Measurements from ENCODE around the gene CPVL. TPM values are rescaled to one million over a fixed set of nuclear protein-coding genes. Genes with fewer than 3 reads are reported as not detected.
A peak's percentile ranks its signal among the peaks of the same experiment; 100 is the strongest.

The CPVL gene
- total and polyA plus RNA-seq, 2 experiments from 2014 or later = 31.9 to 37.8 TPM

GRCh38 chr7:29156907-29157452, 10.6 kb upstream of the CPVL start:
- ATAC-seq = peak; percentile 58

More at GRCh38 chr7:29156907-29157452, 10.6 kb upstream of the CPVL start:
- Histone ChIP-seq H4K20me1 (replicated peaks; ENCODE audit: insufficient read depth) (no peaks in the 10 kb centered on the region), H3F3A (replicated peaks; ENCODE audit: low read depth) (no peaks in the 10 kb centered on the region), H3K27ac (ENCODE audit: low read depth) (no peak overlapping the region), H3K36me3 (ENCODE audit: insufficient read depth) (no peaks in the 10 kb centered on the region), H2AFZ (no peak overlapping the region), H3K27me3 (ENCODE audit: insufficient read depth) (no peaks in the 10 kb centered on the region), H3K4me1 (ENCODE audit: insufficient read depth) (peaks cover 17% of the 10 kb centered on the region), H3K4me2 (peak overlapping the region; percentile 10; the same call in 1 of the 2 replicates), H3K79me2 (replicated peaks; ENCODE audit: insufficient read depth) (no peaks in the 10 kb centered on the region), H3K9me2 (ENCODE audit: insufficient read depth) (no peaks in the 10 kb centered on the region), H3K4me3 (no peak overlapping the region)
- H3K4me1 Mint-ChIP-seq = peaks cover 26% of the 10 kb centered on the region
- TF ChIP-seq ZNF114 (CRISPR knock-in tag; IDR thresholded peaks at IDR 0.05) (no peak), STAT1 (IDR thresholded peaks at IDR 0.05; ENCODE audit: unreplicated experiment) (no peak), POLR2AphosphoS5 (IDR thresholded peaks at IDR 0.05; ENCODE audit: low read depth) (no peak), CREB1 (CRISPR knock-in tag; IDR thresholded peaks at IDR 0.05; ENCODE audit: low read depth) (no peak), JUNB (IDR thresholded peaks at IDR 0.05; ENCODE audit: unreplicated experiment) (no peak), REST (IDR thresholded peaks at IDR 0.05; ENCODE audit: unreplicated experiment) (no peak), EZH2 (IDR thresholded peaks at IDR 0.05; ENCODE audit: low read depth, unreplicated experiment) (no peak)
- TF ChIP-seq, protein P1, sequence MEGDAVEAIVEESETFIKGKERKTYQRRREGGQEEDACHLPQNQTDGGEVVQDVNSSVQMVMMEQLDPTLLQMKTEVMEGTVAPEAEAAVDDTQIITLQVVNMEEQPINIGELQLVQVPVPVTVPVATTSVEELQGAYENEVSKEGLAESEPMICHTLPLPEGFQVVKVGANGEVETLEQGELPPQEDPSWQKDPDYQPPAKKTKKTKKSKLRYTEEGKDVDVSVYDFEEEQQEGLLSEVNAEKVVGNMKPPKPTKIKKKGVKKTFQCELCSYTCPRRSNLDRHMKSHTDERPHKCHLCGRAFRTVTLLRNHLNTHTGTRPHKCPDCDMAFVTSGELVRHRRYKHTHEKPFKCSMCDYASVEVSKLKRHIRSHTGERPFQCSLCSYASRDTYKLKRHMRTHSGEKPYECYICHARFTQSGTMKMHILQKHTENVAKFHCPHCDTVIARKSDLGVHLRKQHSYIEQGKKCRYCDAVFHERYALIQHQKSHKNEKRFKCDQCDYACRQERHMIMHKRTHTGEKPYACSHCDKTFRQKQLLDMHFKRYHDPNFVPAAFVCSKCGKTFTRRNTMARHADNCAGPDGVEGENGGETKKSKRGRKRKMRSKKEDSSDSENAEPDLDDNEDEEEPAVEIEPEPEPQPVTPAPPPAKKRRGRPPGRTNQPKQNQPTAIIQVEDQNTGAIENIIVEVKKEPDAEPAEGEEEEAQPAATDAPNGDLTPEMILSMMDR (conservative IDR thresholded peaks at IDR 0.05; ENCODE audit: low read depth in 2 of 2) = peak in 1 of 2 experiments; percentile 12; a peak in 1 of 4 replicates
- TF ChIP-seq, protein P2, sequence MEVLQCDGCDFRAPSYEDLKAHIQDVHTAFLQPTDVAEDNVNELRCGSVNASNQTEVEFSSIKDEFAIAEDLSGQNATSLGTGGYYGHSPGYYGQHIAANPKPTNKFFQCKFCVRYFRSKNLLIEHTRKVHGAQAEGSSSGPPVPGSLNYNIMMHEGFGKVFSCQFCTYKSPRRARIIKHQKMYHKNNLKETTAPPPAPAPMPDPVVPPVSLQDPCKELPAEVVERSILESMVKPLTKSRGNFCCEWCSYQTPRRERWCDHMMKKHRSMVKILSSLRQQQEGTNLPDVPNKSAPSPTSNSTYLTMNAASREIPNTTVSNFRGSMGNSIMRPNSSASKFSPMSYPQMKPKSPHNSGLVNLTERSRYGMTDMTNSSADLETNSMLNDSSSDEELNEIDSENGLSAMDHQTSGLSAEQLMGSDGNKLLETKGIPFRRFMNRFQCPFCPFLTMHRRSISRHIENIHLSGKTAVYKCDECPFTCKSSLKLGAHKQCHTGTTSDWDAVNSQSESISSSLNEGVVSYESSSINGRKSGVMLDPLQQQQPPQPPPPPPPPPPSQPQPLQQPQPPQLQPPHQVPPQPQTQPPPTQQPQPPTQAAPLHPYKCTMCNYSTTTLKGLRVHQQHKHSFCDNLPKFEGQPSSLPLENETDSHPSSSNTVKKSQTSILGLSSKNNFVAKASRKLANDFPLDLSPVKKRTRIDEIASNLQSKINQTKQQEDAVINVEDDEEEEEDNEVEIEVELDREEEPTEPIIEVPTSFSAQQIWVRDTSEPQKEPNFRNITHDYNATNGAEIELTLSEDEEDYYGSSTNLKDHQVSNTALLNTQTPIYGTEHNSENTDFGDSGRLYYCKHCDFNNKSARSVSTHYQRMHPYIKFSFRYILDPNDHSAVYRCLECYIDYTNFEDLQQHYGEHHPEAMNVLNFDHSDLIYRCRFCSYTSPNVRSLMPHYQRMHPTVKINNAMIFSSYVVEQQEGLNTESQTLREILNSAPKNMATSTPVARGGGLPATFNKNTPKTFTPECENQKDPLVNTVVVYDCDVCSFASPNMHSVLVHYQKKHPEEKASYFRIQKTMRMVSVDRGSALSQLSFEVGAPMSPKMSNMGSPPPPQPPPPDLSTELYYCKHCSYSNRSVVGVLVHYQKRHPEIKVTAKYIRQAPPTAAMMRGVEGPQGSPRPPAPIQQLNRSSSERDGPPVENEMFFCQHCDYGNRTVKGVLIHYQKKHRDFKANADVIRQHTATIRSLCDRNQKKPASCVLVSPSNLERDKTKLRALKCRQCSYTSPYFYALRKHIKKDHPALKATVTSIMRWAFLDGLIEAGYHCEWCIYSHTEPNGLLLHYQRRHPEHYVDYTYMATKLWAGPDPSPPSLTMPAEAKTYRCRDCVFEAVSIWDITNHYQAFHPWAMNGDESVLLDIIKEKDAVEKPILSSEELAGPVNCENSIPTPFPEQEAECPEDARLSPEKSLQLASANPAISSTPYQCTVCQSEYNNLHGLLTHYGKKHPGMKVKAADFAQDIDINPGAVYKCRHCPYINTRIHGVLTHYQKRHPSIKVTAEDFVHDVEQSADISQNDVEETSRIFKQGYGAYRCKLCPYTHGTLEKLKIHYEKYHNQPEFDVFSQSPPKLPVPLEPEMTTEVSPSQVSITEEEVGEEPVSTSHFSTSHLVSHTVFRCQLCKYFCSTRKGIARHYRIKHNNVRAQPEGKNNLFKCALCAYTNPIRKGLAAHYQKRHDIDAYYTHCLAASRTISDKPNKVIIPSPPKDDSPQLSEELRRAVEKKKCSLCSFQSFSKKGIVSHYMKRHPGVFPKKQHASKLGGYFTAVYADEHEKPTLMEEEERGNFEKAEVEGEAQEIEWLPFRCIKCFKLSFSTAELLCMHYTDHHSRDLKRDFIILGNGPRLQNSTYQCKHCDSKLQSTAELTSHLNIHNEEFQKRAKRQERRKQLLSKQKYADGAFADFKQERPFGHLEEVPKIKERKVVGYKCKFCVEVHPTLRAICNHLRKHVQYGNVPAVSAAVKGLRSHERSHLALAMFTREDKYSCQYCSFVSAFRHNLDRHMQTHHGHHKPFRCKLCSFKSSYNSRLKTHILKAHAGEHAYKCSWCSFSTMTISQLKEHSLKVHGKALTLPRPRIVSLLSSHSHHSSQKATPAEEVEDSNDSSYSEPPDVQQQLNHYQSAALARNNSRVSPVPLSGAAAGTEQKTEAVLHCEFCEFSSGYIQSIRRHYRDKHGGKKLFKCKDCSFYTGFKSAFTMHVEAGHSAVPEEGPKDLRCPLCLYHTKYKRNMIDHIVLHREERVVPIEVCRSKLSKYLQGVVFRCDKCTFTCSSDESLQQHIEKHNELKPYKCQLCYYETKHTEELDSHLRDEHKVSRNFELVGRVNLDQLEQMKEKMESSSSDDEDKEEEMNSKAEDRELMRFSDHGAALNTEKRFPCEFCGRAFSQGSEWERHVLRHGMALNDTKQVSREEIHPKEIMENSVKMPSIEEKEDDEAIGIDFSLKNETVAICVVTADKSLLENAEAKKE (CRISPR knock-in tag; IDR thresholded peaks at IDR 0.05) = no peak
- H3K27ac Mint-ChIP-seq = no peak overlapping the region
- peak overlapping the region; percentile 17; the same call in 1 of the 3 replicates for H3K4me3 Mint-ChIP-seq
- H3K36me3 Mint-ChIP-seq (ENCODE audit: low read depth) = peaks cover 21% of the 10 kb centered on the region
- H3K27me3 Mint-ChIP-seq (ENCODE audit: insufficient read depth, low read depth, poor library complexity) = peaks cover 6% of the 10 kb centered on the region
- peaks cover 8% of the 10 kb centered on the region; the same call in 2 of the 3 replicates for H3K9me3 Mint-ChIP-seq
- peak; percentile 36 for DNase-seq (ENCODE audit: low spot score)
